Measurements from ENCODE around the gene WIZ.
A peak's percentile ranks its signal among the peaks of the same experiment; 100 is the strongest.
"Not testable (repeated sequence)": the region's sequence is repeated elsewhere in the genome, so short reads cannot be mapped to it uniquely, and the experiment has no call there.

WIZ gene

GRCh38 chr19:15419413-15420025 is 30.2 kb downstream of the WIZ start:
- peak overlapping the region; percentile 35; the same call in 1 of the 2 replicates for H3K4me3 ChIP-seq (ENCODE audit: low read depth, low read length)
- DNase-seq (ENCODE audit: low read depth) = no peak
- no peak for TF ChIP-seq CTCF (IDR thresholded peaks at IDR 0.05; ENCODE audit: low read depth, low read length, missing control alignments)

DNA sequence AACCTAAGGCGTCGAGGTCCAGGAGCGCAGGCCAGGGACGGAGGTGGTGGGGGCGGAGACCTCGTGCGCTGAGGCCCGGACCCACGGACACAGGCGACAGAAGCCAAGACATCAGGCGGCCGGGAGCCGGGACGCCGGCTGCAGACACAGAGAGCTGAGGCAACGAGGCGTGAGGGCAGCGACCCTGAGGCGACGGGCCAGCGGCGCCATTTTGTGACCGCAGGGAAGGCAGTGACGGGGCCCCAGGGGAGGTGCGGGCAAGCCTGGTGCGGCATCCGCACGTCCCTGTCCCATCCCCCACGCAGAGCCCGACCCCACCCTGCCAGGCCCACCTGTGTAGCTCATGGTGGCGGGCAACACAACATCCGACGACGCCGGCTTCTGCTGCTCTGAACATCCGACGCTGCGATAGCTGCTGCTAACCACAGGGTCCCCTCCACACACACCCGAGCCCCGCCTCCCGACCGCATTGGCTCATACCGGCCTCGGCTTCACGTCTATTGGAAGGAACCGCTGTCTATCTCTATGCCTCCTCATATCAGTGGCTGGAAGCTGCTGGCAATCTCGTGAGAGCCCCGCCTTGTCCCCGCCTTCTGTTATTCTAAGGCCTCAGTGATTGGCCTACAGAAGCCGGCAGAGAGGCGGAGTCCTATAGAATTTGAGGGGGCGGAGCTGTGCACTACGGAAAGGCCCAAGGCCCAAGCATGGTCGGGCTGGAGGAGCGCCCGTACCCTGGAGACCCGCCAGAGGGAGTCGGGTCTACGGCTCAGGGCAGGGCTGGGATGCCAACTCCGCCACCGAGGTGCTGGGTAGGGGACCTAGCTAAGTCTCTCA is 31.0 kb downstream of the WIZ start, which contains the start of gene AKAP8L:
Gene AKAP8L, minus strand, starts transcription at position 410 of the 834 bp plus-strand sequence. Its CDS starts 65 bp downstream, at position 345.
- peak; percentile 100 for DNase-seq (ENCODE audit: low read depth)
- H3K4me3 ChIP-seq (ENCODE audit: low read depth, low read length) = peak within 1 kb of the TSS; percentile 93
- peak; percentile 78 for TF ChIP-seq CTCF (IDR thresholded peaks at IDR 0.05; ENCODE audit: low read depth, low read length, missing control alignments)

DNA sequence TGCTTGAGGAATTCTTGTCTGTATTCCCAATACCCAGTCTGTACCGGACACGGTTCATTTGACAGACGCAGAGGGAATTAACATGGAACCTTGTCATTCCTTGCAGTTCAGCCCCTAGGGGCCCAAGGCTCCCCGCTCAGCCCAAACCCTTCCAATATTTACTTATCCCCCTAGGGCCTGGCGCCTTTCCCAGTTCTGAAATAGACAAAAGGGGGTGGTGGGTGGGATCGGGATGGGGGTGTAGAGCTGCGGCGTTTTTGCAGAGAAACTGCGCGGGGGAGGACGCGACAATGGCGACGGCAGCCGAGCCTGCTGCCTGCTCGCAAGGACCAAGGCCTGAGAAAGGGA is 31.6 kb downstream of the WIZ start:
- H3K4me3 ChIP-seq (ENCODE audit: low read depth, low read length) = peak overlapping the region; percentile 93
- DNase-seq (ENCODE audit: low read depth) = no peak
- TF ChIP-seq CTCF (IDR thresholded peaks at IDR 0.05; ENCODE audit: low read depth, low read length, missing control alignments) = no peak

DNA sequence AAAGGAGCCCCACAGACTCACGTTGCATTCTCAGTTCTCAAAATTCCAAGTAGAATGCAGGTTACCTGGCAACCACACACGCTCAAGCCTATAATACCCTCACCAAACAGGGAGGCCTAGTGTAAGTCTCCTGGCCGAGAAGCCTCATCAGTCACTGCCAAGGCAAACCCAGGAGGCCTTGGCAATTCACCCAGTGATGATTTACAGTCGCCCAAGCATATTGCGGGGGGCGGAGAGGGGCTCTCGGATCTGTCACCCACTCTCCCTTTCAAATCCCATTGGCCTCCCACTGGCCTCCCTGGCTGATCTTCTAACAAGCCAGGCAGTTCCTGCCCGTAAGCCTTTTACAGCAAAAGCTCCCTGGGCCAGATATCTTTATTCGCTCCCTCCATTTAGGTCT is 32.1 kb downstream of the WIZ start:
- H3K4me3 ChIP-seq (ENCODE audit: low read depth, low read length) = peak overlapping the region; percentile 93
- no peak for TF ChIP-seq CTCF (IDR thresholded peaks at IDR 0.05; ENCODE audit: low read depth, low read length, missing control alignments)
- no peak for DNase-seq (ENCODE audit: low read depth)

DNA sequence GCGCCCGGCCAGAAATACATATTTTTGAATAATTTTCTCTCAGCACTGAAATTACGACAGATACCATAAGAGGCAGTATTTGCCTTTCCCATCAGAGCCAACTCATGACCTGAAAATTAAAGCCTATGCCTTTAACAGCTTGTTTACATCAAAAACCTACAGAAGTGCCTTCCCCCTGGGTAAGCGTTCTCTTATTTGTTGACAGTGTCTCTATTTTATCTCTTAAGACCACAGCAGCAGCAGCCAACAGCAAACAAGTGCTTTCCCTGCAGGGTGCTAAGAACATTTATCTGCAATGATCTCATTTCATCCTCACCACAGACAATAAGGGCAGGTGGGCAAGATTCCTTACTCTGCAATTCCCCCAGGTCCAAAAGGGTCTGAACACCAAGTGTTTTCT is 36.9 kb downstream of the WIZ start:
- DNase-seq (ENCODE audit: low read depth) = no peak
- no peak for TF ChIP-seq CTCF (IDR thresholded peaks at IDR 0.05; ENCODE audit: low read depth, low read length, missing control alignments)

GRCh38 chr19:15411351-15411750 is 38.4 kb downstream of the WIZ start:
- not testable (repeated sequence) for H3K4me3 ChIP-seq (ENCODE audit: low read depth, low read length); DNase-seq (ENCODE audit: low read depth)

More for the DNA sequence above, 36.9 kb downstream of the WIZ start:
- no peak overlapping the region for H3K4me3 ChIP-seq (ENCODE audit: low read depth, low read length)

DNA sequence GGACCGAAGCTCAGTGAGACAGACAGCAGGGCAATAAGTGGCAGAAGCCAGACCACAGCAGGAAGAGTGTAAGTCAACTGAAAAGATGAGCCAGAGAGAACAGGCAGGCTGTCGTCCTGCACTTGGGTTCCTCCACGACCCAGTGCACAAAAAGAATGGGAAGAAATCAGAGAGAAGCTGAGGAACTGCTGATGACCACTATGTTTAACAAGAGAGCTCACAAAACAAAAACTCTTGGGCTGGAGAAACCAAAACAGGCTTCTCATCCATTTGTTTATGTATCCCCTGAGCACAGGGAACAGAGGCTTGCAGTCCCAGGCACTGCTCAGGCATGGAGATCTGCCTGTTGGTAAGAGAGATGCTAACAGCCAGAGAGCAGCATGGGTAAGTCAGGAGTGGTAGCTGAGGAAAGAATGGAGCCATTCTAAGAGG is 45.0 kb downstream of the WIZ start:
- no peak for DNase-seq (ENCODE audit: low read depth)
- TF ChIP-seq CTCF (IDR thresholded peaks at IDR 0.05; ENCODE audit: low read depth, low read length, missing control alignments) = no peak
- H3K4me3 ChIP-seq (ENCODE audit: low read depth, low read length) = no peak overlapping the region
